Keratinocyte (primary cell): ENCODE data around the gene MIER2. TPM values are rescaled to one million over a fixed set of nuclear protein-coding genes. Genes with fewer than 3 reads are reported as not detected.
A peak's percentile ranks its signal among the peaks of the same experiment; 100 is the strongest.

ENCODE experiments used
- DNase-seq: peaks from one replicate; pipeline ENCODE4 v3.0.0-alpha.2; 2011; ENCODE audit warnings: low read depth, missing footprints, low spot score
- FAIRE-seq: peaks from 2 replicates; lab custom pipeline; 2011; peaks lifted over from hg19 to GRCh38; lab: Jason Lieb, UNC
- H2AFZ ChIP-seq: 2 replicates; pipeline ENCODE4 v1.6.0; 2012; ENCODE audit warnings: low read length, control low read depth, inconsistent platforms; ENCODE audit not compliant: control insufficient read depth
- H3K27ac ChIP-seq: 2 replicates; pipeline ENCODE4 v1.5.1; 2011; ENCODE audit warnings: low read length; ENCODE audit not compliant: control insufficient read depth, insufficient read depth
- H3K27me3 ChIP-seq: 3 replicates; pipeline ENCODE4 v1.6.0; 2011; ENCODE audit warnings: low read length; ENCODE audit not compliant: control insufficient read depth, insufficient read depth; ENCODE audit errors: extremely low read depth
- H3K36me3 ChIP-seq, 2 experiments: 2 replicates in 1 of 2; 3 replicates in 1 of 2; pipeline ENCODE4 v1.5.1; 2011; ENCODE audit warnings: low read length in 2 of 2, mild to moderate bottlenecking in 1 of 2; ENCODE audit not compliant: control insufficient read depth in 2 of 2, insufficient read depth in 2 of 2; ENCODE audit errors: extremely low read depth in 1 of 2
- H3K4me1 ChIP-seq: 3 replicates; pipeline ENCODE4 v1.5.1; 2011; ENCODE audit warnings: low read length; ENCODE audit not compliant: control insufficient read depth, insufficient read depth; ENCODE audit errors: extremely low read depth
- H3K4me2 ChIP-seq: 3 replicates; pipeline ENCODE4 v1.6.0; 2011; ENCODE audit warnings: low read depth, low read length; ENCODE audit not compliant: control insufficient read depth, insufficient read depth; ENCODE audit errors: extremely low read depth
- H3K4me3 ChIP-seq, 3 experiments: fragments of 200-600 bp in 1 of 3; sonication (generic) in 1 of 3; 2 replicates in 2 of 3; 3 replicates in 1 of 3; pipeline ENCODE4 v1.5.1; 2011 to 2016; ENCODE audit warnings: low read length in 3 of 3, mild to moderate bottlenecking in 3 of 3, control low read depth in 2 of 3, inconsistent platforms in 1 of 3, low read depth in 1 of 3, mixed read lengths in 1 of 3, mixed run types in 1 of 3, moderate library complexity in 1 of 3; ENCODE audit not compliant: control insufficient read depth in 2 of 3, insufficient read depth in 2 of 3; ENCODE audit errors: extremely low read depth in 1 of 3
- H3K79me2 ChIP-seq: 2 replicates; pipeline ENCODE4 v1.6.0; 2012; ENCODE audit warnings: low read length; ENCODE audit not compliant: control insufficient read depth, insufficient read depth
- H3K9ac ChIP-seq: 3 replicates; pipeline ENCODE4 v1.6.0; 2011; ENCODE audit warnings: low read length; ENCODE audit not compliant: control insufficient read depth, insufficient read depth; ENCODE audit errors: extremely low read depth
- H3K9me1 ChIP-seq: 3 replicates; pipeline ENCODE4 v1.6.0; 2011; ENCODE audit warnings: low read length; ENCODE audit not compliant: control insufficient read depth, insufficient read depth; ENCODE audit errors: extremely low read depth
- H3K9me3 ChIP-seq: 2 replicates; pipeline ENCODE4 v1.5.1; 2012; ENCODE audit warnings: low read depth, low read length; ENCODE audit not compliant: control insufficient read depth
- H4K20me1 ChIP-seq: 3 replicates; pipeline ENCODE4 v1.6.0; 2011; ENCODE audit warnings: low read length; ENCODE audit not compliant: control insufficient read depth, insufficient read depth; ENCODE audit errors: extremely low read depth
- EZH2 ChIP-seq: IDR thresholded peaks from one replicate; pipeline ENCODE4 v1.6.1; 2012; ENCODE audit warnings: inconsistent platforms, mild to moderate bottlenecking, low read length, moderate library complexity
- dilution Hi-C: fragments of 300-500 bp; cut with MboI; formaldehyde crosslinking; loops from one replicate; pipeline ENCODE4 v1.7.0; 2020; ENCODE audit warnings: low sequenced_read_pairs; ENCODE audit not compliant: extremely low pct_ligation_motif_present
- polyA plus RNA-seq, 5 experiments: library from polyadenylated mRNA; depleted of rRNA in 3 of 5; stranded (reverse) in 3 of 5; stranded (forward) in 1 of 5; unstranded in 1 of 5; fragments of >200 nt; gene quantifications; 1 replicate in 1 of 5; 2 replicates in 3 of 5; 3 replicates in 1 of 5; pipeline versions ENCODE4 v1.2.1 to v1.2.3, GENCODE V29; 2011 to 2012; ENCODE audit warnings: missing spikeins in 2 of 5, low read depth in 1 of 5, low replicate concordance in 1 of 5
- TF ChIP-seq, protein P1 (sequence below), 3 experiments: IDR thresholded peaks in 1 of 3; conservative IDR thresholded peaks in 1 of 3; optimal IDR thresholded peaks in 1 of 3; 2 replicates in 2 of 3; 3 replicates in 1 of 3; pipeline versions ENCODE3 to v1.5.1; 2011; ENCODE audit warnings: low read length in 3 of 3, mild to moderate bottlenecking in 3 of 3, moderate library complexity in 2 of 3, control low read depth in 1 of 3, inconsistent platforms in 1 of 3; ENCODE audit not compliant: insufficient read depth in 2 of 3; ENCODE audit errors: extremely low read depth in 1 of 3

MIER2 gene
- polyA plus RNA-seq, 1 donor (not counting 4 experiments of a cell fraction or from before 2014, with no cell fraction given), result 16.3 TPM

GRCh38 chr19:377801-378581 lies 33.4 kb upstream of the MIER2 start:
- H3K27me3 ChIP-seq, result peaks cover 27% of the 10 kb centered on the region
- dilution Hi-C loops, result no loop called here
- peaks cover 1% of the 10 kb centered on the region for H3K9me3 ChIP-seq
- no peaks in the 10 kb centered on the region for H4K20me1 ChIP-seq
- no peaks in the 10 kb centered on the region for H3K36me3 ChIP-seq
- peaks cover 22% of the 10 kb centered on the region for H3K4me1 ChIP-seq
- no peaks in the 10 kb centered on the region for H3K79me2 ChIP-seq
- no peaks in the 10 kb centered on the region for H3K9me1 ChIP-seq
- FAIRE-seq, result no peak
- no peak overlapping the region for H3K4me2 ChIP-seq
- no peak for TF ChIP-seq EZH2
- TF ChIP-seq, protein P1, sequence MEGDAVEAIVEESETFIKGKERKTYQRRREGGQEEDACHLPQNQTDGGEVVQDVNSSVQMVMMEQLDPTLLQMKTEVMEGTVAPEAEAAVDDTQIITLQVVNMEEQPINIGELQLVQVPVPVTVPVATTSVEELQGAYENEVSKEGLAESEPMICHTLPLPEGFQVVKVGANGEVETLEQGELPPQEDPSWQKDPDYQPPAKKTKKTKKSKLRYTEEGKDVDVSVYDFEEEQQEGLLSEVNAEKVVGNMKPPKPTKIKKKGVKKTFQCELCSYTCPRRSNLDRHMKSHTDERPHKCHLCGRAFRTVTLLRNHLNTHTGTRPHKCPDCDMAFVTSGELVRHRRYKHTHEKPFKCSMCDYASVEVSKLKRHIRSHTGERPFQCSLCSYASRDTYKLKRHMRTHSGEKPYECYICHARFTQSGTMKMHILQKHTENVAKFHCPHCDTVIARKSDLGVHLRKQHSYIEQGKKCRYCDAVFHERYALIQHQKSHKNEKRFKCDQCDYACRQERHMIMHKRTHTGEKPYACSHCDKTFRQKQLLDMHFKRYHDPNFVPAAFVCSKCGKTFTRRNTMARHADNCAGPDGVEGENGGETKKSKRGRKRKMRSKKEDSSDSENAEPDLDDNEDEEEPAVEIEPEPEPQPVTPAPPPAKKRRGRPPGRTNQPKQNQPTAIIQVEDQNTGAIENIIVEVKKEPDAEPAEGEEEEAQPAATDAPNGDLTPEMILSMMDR (optimal IDR thresholded peaks at IDR 0.05 in 1 of 3, IDR thresholded peaks at IDR 0.05 in 1 of 3, conservative IDR thresholded peaks at IDR 0.05 in 1 of 3; ENCODE audit: extremely low read depth in 1 of 3, insufficient read depth in 2 of 3, low read length in 3 of 3), result peak in 2 of 3 experiments; percentile 8 to 14
- H2AFZ ChIP-seq, result no peak overlapping the region
- no peak overlapping the region for H3K9ac ChIP-seq
- DNase-seq, result no peak
- no peak overlapping the region for H3K4me3 ChIP-seq
- H3K27ac ChIP-seq, result no peak overlapping the region

- peaks cover 31% of the 10 kb centered on the region for H3K27me3 ChIP-seq
- TF ChIP-seq, protein P1 (optimal IDR thresholded peaks at IDR 0.05 in 1 of 3, IDR thresholded peaks at IDR 0.05 in 1 of 3, conservative IDR thresholded peaks at IDR 0.05 in 1 of 3; ENCODE audit: extremely low read depth in 1 of 3, insufficient read depth in 2 of 3, low read length in 3 of 3), result no peak
- no peak for TF ChIP-seq EZH2
- no peaks in the 10 kb centered on the region for H4K20me1 ChIP-seq
- H3K4me2 ChIP-seq, result no peak overlapping the region
- no peaks in the 10 kb centered on the region for H3K36me3 ChIP-seq
- H3K27ac ChIP-seq, result no peak overlapping the region
- H3K9ac ChIP-seq, result no peak overlapping the region
- no peaks in the 10 kb centered on the region for H3K9me1 ChIP-seq
- no peak overlapping the region for H2AFZ ChIP-seq
- H3K9me3 ChIP-seq, result no peaks in the 10 kb centered on the region
- H3K79me2 ChIP-seq, result no peaks in the 10 kb centered on the region
- no peak for DNase-seq
- dilution Hi-C loops, result no loop called here
- FAIRE-seq, result no peak
- no peak overlapping the region for H3K4me3 ChIP-seq
- H3K4me1 ChIP-seq, result peaks cover 17% of the 10 kb centered on the region
These were observed 31.5 kb upstream of the MIER2 start for GRCh38 chr19:376111-376470.
